ENCODE data around the gene IFITM2. TPM values are rescaled to one million over a fixed set of nuclear protein-coding genes. Genes with fewer than 3 reads are reported as not detected.

Gene IFITM2
- total and polyA plus RNA-seq, 2 of the 13 experiments (the other 11 are each of a cell fraction or from before 2014, with no cell fraction given) = 13.8 to 267 TPM

GRCh38 chr11:316031-316701 is 8.6 kb downstream of the IFITM2 start:
- BruUV-seq (replicated peaks) = no TSS peak
- in situ Hi-C loops (cut with HindIII; ENCODE audit: extremely low pct_ligation_motif_present, low pct_unique_long_range_greater_than_20kb) = no loop called here
- Histone ChIP-seq H3K27me3 (ENCODE audit: control insufficient read depth in 1 of 2, insufficient read depth in 2 of 2, low read length in 2 of 2) (no peaks in the 10 kb centered on the region), H3K27ac (ENCODE audit: extremely low read length, insufficient read depth, low read length) (no peak overlapping the region), H3K36me3 (replicated peaks in 1 of 2; ENCODE audit: control insufficient read depth in 1 of 2, insufficient read depth in 2 of 2, low read length in 2 of 2) (no peaks in the 10 kb centered on the region), H3K9ac (ENCODE audit: insufficient read depth, low read depth, low read length) (no peak overlapping the region), H3K4me1 (ENCODE audit: insufficient read depth, low read length) (peaks cover 61% of the 10 kb centered on the region), H3K79me2 (ENCODE audit: insufficient read depth, low read length) (peaks cover 10% of the 10 kb centered on the region), H3K4me3 (replicated peaks in 1 of 3; ENCODE audit: insufficient read depth in 1 of 3, low read depth in 2 of 3, low read length in 3 of 3) (no peak overlapping the region), H3K9me3 (ENCODE audit: low read length) (no peaks in the 10 kb centered on the region), H3K4me2 (ENCODE audit: low read depth, low read length) (no peak overlapping the region), H2AFZ (ENCODE audit: low read length) (no peak overlapping the region), H4K20me1 (ENCODE audit: insufficient read depth, low read length) (no peaks in the 10 kb centered on the region)
- DNase-seq (ENCODE audit: low spot score) (no peak), ATAC-seq (no peak), FAIRE-seq (no peak)
- intact Hi-C loops (cut with micrococcal nuclease; ENCODE audit: unreplicated experiment) = no loop called here
- POLR2A ChIA-PET = interaction anchor here (0.8 to 2.2 kb wide), 5 partner anchors 8 to 39 kb away, joined by 5 to 12 read pairs (median 7); partner anchors contain the start of gene IFITM2
- 91% methylated on average over 35 of the region's 64 CpGs for WGBS (ENCODE audit: low lambda C conversion rate)
- CTCF ChIA-PET (ENCODE audit: low intra/inter-chr PET ratio, low total read pairs) = no interaction called here
- TF ChIP-seq ZBTB38 (CRISPR knock-in tag; IDR thresholded peaks at IDR 0.05) (peak; percentile 48; the same call in 1 of the 2 replicates), RARG (CRISPR knock-in tag; IDR thresholded peaks at IDR 0.05; ENCODE audit: low read depth) (no peak), KLF6 (CRISPR knock-in tag; IDR thresholded peaks at IDR 0.05) (no peak), ZNF335 (CRISPR knock-in tag; IDR thresholded peaks at IDR 0.05) (no peak), MLLT10 (CRISPR knock-in tag; IDR thresholded peaks at IDR 0.05) (no peak), JARID2 (CRISPR knock-in tag; IDR thresholded peaks at IDR 0.05; ENCODE audit: insufficient replicate concordance) (no peak), ATAD3A (CRISPR knock-in tag; IDR thresholded peaks at IDR 0.05) (no peak), JUND (CRISPR knock-in tag; IDR thresholded peaks at IDR 0.05) (no peak), ZNF180 (CRISPR knock-in tag; IDR thresholded peaks at IDR 0.05; ENCODE audit: borderline replicate concordance, low read depth) (no peak)
- TF ChIP-seq, protein P1, sequence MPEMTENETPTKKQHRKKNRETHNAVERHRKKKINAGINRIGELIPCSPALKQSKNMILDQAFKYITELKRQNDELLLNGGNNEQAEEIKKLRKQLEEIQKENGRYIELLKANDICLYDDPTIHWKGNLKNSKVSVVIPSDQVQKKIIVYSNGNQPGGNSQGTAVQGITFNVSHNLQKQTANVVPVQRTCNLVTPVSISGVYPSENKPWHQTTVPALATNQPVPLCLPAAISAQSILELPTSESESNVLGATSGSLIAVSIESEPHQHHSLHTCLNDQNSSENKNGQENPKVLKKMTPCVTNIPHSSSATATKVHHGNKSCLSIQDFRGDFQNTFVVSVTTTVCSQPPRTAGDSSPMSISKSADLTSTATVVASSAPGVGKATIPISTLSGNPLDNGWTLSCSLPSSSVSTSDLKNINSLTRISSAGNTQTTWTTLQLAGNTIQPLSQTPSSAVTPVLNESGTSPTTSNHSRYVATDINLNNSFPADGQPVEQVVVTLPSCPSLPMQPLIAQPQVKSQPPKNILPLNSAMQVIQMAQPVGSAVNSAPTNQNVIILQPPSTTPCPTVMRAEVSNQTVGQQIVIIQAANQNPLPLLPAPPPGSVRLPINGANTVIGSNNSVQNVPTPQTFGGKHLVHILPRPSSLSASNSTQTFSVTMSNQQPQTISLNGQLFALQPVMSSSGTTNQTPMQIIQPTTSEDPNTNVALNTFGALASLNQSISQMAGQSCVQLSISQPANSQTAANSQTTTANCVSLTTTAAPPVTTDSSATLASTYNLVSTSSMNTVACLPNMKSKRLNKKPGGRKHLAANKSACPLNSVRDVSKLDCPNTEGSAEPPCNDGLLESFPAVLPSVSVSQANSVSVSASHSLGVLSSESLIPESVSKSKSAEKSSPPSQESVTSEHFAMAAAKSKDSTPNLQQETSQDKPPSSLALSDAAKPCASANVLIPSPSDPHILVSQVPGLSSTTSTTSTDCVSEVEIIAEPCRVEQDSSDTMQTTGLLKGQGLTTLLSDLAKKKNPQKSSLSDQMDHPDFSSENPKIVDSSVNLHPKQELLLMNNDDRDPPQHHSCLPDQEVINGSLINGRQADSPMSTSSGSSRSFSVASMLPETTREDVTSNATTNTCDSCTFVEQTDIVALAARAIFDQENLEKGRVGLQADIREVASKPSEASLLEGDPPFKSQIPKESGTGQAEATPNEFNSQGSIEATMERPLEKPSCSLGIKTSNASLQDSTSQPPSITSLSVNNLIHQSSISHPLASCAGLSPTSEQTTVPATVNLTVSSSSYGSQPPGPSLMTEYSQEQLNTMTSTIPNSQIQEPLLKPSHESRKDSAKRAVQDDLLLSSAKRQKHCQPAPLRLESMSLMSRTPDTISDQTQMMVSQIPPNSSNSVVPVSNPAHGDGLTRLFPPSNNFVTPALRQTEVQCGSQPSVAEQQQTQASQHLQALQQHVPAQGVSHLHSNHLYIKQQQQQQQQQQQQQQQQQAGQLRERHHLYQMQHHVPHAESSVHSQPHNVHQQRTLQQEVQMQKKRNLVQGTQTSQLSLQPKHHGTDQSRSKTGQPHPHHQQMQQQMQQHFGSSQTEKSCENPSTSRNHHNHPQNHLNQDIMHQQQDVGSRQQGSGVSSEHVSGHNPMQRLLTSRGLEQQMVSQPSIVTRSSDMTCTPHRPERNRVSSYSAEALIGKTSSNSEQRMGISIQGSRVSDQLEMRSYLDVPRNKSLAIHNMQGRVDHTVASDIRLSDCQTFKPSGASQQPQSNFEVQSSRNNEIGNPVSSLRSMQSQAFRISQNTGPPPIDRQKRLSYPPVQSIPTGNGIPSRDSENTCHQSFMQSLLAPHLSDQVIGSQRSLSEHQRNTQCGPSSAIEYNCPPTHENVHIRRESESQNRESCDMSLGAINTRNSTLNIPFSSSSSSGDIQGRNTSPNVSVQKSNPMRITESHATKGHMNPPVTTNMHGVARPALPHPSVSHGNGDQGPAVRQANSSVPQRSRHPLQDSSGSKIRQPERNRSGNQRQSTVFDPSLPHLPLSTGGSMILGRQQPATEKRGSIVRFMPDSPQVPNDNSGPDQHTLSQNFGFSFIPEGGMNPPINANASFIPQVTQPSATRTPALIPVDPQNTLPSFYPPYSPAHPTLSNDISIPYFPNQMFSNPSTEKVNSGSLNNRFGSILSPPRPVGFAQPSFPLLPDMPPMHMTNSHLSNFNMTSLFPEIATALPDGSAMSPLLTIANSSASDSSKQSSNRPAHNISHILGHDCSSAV (CRISPR knock-in tag; IDR thresholded peaks at IDR 0.05; ENCODE audit: borderline replicate concordance) = no peak
- TF ChIP-seq, protein P2, sequence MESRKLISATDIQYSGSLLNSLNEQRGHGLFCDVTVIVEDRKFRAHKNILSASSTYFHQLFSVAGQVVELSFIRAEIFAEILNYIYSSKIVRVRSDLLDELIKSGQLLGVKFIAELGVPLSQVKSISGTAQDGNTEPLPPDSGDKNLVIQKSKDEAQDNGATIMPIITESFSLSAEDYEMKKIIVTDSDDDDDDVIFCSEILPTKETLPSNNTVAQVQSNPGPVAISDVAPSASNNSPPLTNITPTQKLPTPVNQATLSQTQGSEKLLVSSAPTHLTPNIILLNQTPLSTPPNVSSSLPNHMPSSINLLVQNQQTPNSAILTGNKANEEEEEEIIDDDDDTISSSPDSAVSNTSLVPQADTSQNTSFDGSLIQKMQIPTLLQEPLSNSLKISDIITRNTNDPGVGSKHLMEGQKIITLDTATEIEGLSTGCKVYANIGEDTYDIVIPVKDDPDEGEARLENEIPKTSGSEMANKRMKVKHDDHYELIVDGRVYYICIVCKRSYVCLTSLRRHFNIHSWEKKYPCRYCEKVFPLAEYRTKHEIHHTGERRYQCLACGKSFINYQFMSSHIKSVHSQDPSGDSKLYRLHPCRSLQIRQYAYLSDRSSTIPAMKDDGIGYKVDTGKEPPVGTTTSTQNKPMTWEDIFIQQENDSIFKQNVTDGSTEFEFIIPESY (CRISPR knock-in tag; IDR thresholded peaks at IDR 0.05) = 0 out of 2 replicates have a peak, but pooled peaks have one; percentile 35
- TF ChIP-seq, protein P3, sequence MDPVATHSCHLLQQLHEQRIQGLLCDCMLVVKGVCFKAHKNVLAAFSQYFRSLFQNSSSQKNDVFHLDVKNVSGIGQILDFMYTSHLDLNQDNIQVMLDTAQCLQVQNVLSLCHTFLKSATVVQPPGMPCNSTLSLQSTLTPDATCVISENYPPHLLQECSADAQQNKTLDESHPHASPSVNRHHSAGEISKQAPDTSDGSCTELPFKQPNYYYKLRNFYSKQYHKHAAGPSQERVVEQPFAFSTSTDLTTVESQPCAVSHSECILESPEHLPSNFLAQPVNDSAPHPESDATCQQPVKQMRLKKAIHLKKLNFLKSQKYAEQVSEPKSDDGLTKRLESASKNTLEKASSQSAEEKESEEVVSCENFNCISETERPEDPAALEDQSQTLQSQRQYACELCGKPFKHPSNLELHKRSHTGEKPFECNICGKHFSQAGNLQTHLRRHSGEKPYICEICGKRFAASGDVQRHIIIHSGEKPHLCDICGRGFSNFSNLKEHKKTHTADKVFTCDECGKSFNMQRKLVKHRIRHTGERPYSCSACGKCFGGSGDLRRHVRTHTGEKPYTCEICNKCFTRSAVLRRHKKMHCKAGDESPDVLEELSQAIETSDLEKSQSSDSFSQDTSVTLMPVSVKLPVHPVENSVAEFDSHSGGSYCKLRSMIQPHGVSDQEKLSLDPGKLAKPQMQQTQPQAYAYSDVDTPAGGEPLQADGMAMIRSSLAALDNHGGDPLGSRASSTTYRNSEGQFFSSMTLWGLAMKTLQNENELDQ (CRISPR knock-in tag; IDR thresholded peaks at IDR 0.05; ENCODE audit: borderline replicate concordance) = no peak

Data from HepG2 (cell line).